K562 (cell line): ENCODE measurements around the gene ECT2L. TPM values are rescaled to one million over a fixed set of nuclear protein-coding genes. Genes with fewer than 3 reads are reported as not detected.

Experiments used
- ATAC-seq: fragments of 200-7000 bp; cut with Tn5 transposase; 3 replicates; pipeline ENCODE4 v1.9.1; 2020; ENCODE audit warnings: moderate library complexity
- BruUV-seq: library from RNA; stranded (reverse); fragments of 400-500 nt; replicated peaks from 2 replicates; lab custom pipeline; 2021; lab: Mats Ljungman, UMichigan
- CTCF ChIA-PET: fragments of 300-600 bp; formaldehyde crosslinking; extraction: SDS; loops from one replicate; lab custom pipeline; 2021; ENCODE audit warnings: low intra/inter-chr PET ratio; lab: Yijun Ruan, JAX
- POLR2A ChIA-PET: fragments of 300-600, 350-650 bp; sonication (Branson Sonifier 250); formaldehyde crosslinking; extraction: SDS; loops from one replicate; lab custom pipeline; 2021; ENCODE audit warnings: antibody characterized with exemption, inconsistent platforms; lab: Yijun Ruan, JAX
- DNase-seq, 4 experiments: peaks; one replicate each; pipeline versions ENCODE4 v3.0.0 to v3.0.0-alpha.2; 2011 to 2018; ENCODE audit warnings: low spot score in 3 of 4, mixed read lengths in 3 of 4; ENCODE audit errors: extremely low read depth in 1 of 4
- FAIRE-seq: peaks from 2 replicates; lab custom pipeline; 2011; peaks lifted over from hg19 to GRCh38; lab: Jason Lieb, UNC
- H2AFZ ChIP-seq: 2 replicates; pipeline ENCODE4 v1.6.0; 2011; ENCODE audit warnings: low read depth, low read length, control low read depth, inconsistent platforms
- H3K27ac ChIP-seq: fragments of 200-600 bp; 3 replicates; pipeline ENCODE4 v1.8.0; 2011; ENCODE audit warnings: low read depth, mild to moderate bottlenecking, control low read depth, inconsistent platforms, low read length, moderate library complexity, mixed read lengths; ENCODE audit errors: extremely low read depth
- H3K27me3 ChIP-seq, 2 experiments: fragments of 300-600 bp in 1 of 2; 2 replicates in 1 of 2; 3 replicates in 1 of 2; pipeline versions ENCODE4 v1.6.0 to v1.8.0; 2011; ENCODE audit warnings: inconsistent platforms in 2 of 2, low read length in 2 of 2, mild to moderate bottlenecking in 1 of 2, mixed read lengths in 1 of 2, moderate library complexity in 1 of 2; ENCODE audit not compliant: control insufficient read depth in 2 of 2, insufficient read depth in 2 of 2
- H3K36me3 ChIP-seq: fragments of 300-600 bp; 3 replicates; pipeline ENCODE4 v1.8.0; 2011; ENCODE audit warnings: mild to moderate bottlenecking, low read length, inconsistent platforms; ENCODE audit not compliant: control insufficient read depth, insufficient read depth
- H3K4me1 ChIP-seq, 2 experiments: fragments of 200-600 bp in 1 of 2; replicated peaks in 1 of 2; 2 replicates in 1 of 2; 3 replicates in 1 of 2; pipeline versions ENCODE4 v1.5.1 to v1.8.0; 2011; ENCODE audit warnings: inconsistent platforms in 2 of 2, low read length in 2 of 2, mild to moderate bottlenecking in 1 of 2, mixed read lengths in 1 of 2, moderate library complexity in 1 of 2; ENCODE audit not compliant: control insufficient read depth in 2 of 2, insufficient read depth in 2 of 2
- H3K4me2 ChIP-seq: 2 replicates; pipeline ENCODE4 v1.6.1; 2011; ENCODE audit warnings: low read length, control low read depth, inconsistent platforms, mixed read lengths; ENCODE audit not compliant: insufficient read depth
- H3K4me3 ChIP-seq: fragments of 200-600 bp; sonication (generic), shearing (Covaris generic); 2 replicates; pipeline ENCODE4 v1.5.1; 2016; ENCODE audit warnings: control low read depth, inconsistent platforms
- H3K79me2 ChIP-seq: fragments of 200-600 bp; 3 replicates; pipeline ENCODE4 v1.8.0; 2011; ENCODE audit warnings: low read length, inconsistent platforms; ENCODE audit not compliant: control insufficient read depth, insufficient read depth
- H3K9ac ChIP-seq, 2 experiments: 2 replicates each; pipeline versions ENCODE4 v1.6.0 to v1.6.1; 2011; ENCODE audit warnings: low read depth in 2 of 2, low read length in 2 of 2, control low read depth in 1 of 2, inconsistent platforms in 1 of 2, mild to moderate bottlenecking in 1 of 2, mixed read lengths in 1 of 2; ENCODE audit not compliant: insufficient read depth in 1 of 2
- H3K9me1 ChIP-seq: one replicate; pipeline ENCODE4 v1.6.0; 2011; ENCODE audit warnings: inconsistent platforms, mild to moderate bottlenecking, low read length, moderate library complexity; ENCODE audit not compliant: control insufficient read depth, insufficient read depth
- H3K9me3 ChIP-seq: replicated peaks from 2 replicates; pipeline ENCODE4 v1.5.1; 2011; ENCODE audit warnings: low read depth, low read length, inconsistent platforms; ENCODE audit not compliant: control insufficient read depth, insufficient read depth
- H4K20me1 ChIP-seq: replicated peaks from 2 replicates; pipeline ENCODE4 v1.6.1; 2011; ENCODE audit warnings: low read length, inconsistent platforms, mixed read lengths; ENCODE audit not compliant: control insufficient read depth, insufficient read depth
- AFF4 ChIP-seq: sonication (generic); formaldehyde crosslinking; IDR thresholded peaks from 2 replicates; pipeline ENCODE4 v1.8.0; 2023; ENCODE audit warnings: mild to moderate bottlenecking, missing genetic modification reagents
- CAMTA2 ChIP-seq: fragments of 250-450 bp; sonication (Bioruptor Pico); conservative IDR thresholded peaks from 2 replicates; pipeline ENCODE4 v1.5.1; 2022
- CREB1 ChIP-seq, 2 experiments: sonication (generic) in 1 of 2; formaldehyde crosslinking in 1 of 2; IDR thresholded peaks; 2 replicates each; pipeline versions ENCODE4 v1.6.1 to v1.8.0; 2012 to 2022; ENCODE audit warnings: inconsistent platforms in 1 of 2, mild to moderate bottlenecking in 1 of 2, missing genetic modification reagents in 1 of 2, moderate library complexity in 1 of 2
- KLF10 ChIP-seq: fragments of 250-450 bp; sonication (Bioruptor Pico); IDR thresholded peaks from 2 replicates; pipeline ENCODE4 v1.6.1; 2021; ENCODE audit warnings: matching md5 sums
- NFE2 ChIP-seq: IDR thresholded peaks from 2 replicates; pipeline ENCODE4 v1.6.1; 2014; ENCODE audit warnings: antibody characterized with exemption, low read depth
- NFYB ChIP-seq: IDR thresholded peaks from 2 replicates; pipeline ENCODE4 v1.6.1; 2011; ENCODE audit warnings: mild to moderate bottlenecking, moderate library complexity; ENCODE audit not compliant: insufficient read length; ENCODE audit errors: extremely low read depth
- TOE1 ChIP-seq, 2 experiments: fragments of 450-650 bp in 1 of 2; sonication (generic) in 1 of 2; formaldehyde crosslinking in 1 of 2; IDR thresholded peaks; 2 replicates each; pipeline versions ENCODE4 v1.7.1 to v1.8.0; 2016 to 2022; ENCODE audit warnings: borderline replicate concordance in 2 of 2, mild to moderate bottlenecking in 2 of 2, antibody characterized with exemption in 1 of 2, inconsistent platforms in 1 of 2, low read depth in 1 of 2, missing genetic modification reagents in 1 of 2, moderate library complexity in 1 of 2
- ZNF146 ChIP-seq: IDR thresholded peaks from one replicate; pipeline ENCODE4 v1.6.1; 2018; ENCODE audit warnings: missing compliant biosample characterization; ENCODE audit not compliant: unreplicated experiment
- ZNF24 ChIP-seq: fragments of 450-650 bp; IDR thresholded peaks from 2 replicates; pipeline ENCODE4 v1.6.1; 2016
- ZNF586 ChIP-seq: fragments of 450-650 bp; formaldehyde crosslinking; conservative IDR thresholded peaks from 2 replicates; pipeline ENCODE4 v1.4.0; 2020; ENCODE audit warnings: mild to moderate bottlenecking, moderate library complexity
- WGBS: fragments of 100-300 bp; shearing (Covaris generic); methylation state at CpG from one replicate; pipeline ENCODE4 v1.1.6; 2016; ENCODE audit warnings: low coverage, mixed read lengths; ENCODE audit not compliant: insufficient coverage; ENCODE audit errors: missing lambda C conversion rate; 5-methylcytosine and 5-hydroxymethylcytosine counted together
- in situ Hi-C: fragments of 300-500 bp; cut with MboI; formaldehyde crosslinking; loops from 4 replicates; pipeline ENCODE4 v1.15.0; 2018; ENCODE audit warnings: inconsistent platforms, mixed read lengths
- intact Hi-C: fragments of 100-400 bp; cut with micrococcal nuclease; formaldehyde crosslinking; loops from 2 replicates; pipeline ENCODE4 v1.14.2; 2022
- polyA plus RNA-seq, 8 experiments: library from polyadenylated mRNA; depleted of rRNA in 4 of 8; stranded (reverse) in 5 of 8; unstranded in 3 of 8; fragments of >200 nt; fragmentation: Nextera tagmentation in 2 of 8; fragmentation: Illumina TruSeq in 1 of 8; extraction: Ambion mirVana in 2 of 8; extraction: Trizol in 1 of 8; gene quantifications; 2 replicates each; pipeline versions ENCODE4 v1.2.1 to v1.2.3, GENCODE V29; 2011 to 2014; ENCODE audit warnings: inconsistent platforms in 1 of 8, missing spikeins in 1 of 8
- total RNA-seq, 7 experiments: library from RNA; depleted of rRNA in 6 of 7; stranded (reverse); fragments of >200 nt in 6 of 7; fragmentation: Illumina TruSeq in 2 of 7; extraction: Trizol in 2 of 7; gene quantifications; 2 replicates each; pipeline versions ENCODE4 v1.2.1 to v1.2.3, GENCODE V29; 2011 to 2021; ENCODE audit warnings: low replicate concordance in 1 of 7
- TF ChIP-seq, protein P1 (sequence below): IDR thresholded peaks from 2 replicates; pipeline ENCODE4 v1.6.1; 2012; ENCODE audit warnings: low read depth, low read length, improper control_type of control experiment, borderline replicate concordance
- TF ChIP-seq, protein P2 (sequence below): fragments of 250-450 bp; sonication (Bioruptor Pico); IDR thresholded peaks from 2 replicates; pipeline ENCODE4 v1.4.0; 2020; ENCODE audit warnings: mild to moderate bottlenecking, moderate library complexity

ECT2L gene
- total and polyA plus RNA-seq, 9 of the 15 experiments (the other 6 are each of a cell fraction or from before 2014, with no cell fraction given), result 0.03 to 0.04 TPM; not detected in 7

- TF ChIP-seq, protein P1, sequence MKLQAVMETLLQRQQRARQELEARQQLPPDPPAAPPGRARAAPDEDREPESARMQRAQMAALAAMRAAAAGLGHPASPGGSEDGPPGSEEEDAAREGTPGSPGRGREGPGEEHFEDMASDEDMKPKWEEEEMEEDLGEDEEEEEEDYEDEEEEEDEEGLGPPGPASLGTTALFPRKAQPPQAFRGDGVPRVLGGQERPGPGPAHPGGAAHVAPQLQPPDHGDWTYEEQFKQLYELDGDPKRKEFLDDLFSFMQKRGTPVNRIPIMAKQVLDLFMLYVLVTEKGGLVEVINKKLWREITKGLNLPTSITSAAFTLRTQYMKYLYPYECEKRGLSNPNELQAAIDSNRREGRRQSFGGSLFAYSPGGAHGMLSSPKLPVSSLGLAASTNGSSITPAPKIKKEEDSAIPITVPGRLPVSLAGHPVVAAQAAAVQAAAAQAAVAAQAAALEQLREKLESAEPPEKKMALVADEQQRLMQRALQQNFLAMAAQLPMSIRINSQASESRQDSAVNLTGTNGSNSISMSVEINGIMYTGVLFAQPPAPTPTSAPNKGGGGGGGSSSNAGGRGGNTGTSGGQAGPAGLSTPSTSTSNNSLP, result no peak
- TF ChIP-seq, all 486 proteins: peak for 2
These were observed 147.3 kb downstream of the ECT2L start (continued) for GRCh38 chr6:138943089-138943625.

DNA sequence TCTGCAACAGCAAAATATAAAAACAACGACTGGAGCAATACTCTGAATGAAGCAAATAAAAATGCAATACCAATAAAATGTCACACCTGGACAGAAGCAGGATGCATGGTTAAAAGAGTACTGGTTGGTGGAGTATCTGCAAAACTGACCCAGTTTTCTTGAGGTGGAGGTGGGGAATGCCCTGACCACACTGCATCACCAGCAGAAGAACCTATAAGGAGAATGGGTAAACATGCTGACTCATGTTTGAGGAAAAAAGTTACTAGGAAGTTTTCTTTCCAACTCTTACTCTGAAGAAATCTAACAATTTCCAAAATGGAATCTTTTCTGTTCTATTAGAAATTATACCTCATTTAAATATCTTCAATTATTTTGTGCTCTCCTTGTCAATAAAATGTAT lies 148.5 kb downstream of the ECT2L start:
- FAIRE-seq (peak; percentile 65), DNase-seq (peak in 2 of 4 experiments; percentile 30 to 41), ATAC-seq (peak; percentile 67; the same call in 2 of the 3 replicates)
- peaks cover 26% of the 10 kb centered on the region for H3K36me3 ChIP-seq
- H3K4me2 ChIP-seq, result no peak overlapping the region
- in situ Hi-C loops (no loop called here), intact Hi-C loops (no loop called here)
- no peaks in the 10 kb centered on the region for H3K27me3 ChIP-seq
- H3K4me3 ChIP-seq, result no peak overlapping the region
- no peak overlapping the region for H3K9ac ChIP-seq
- ChIA-PET CTCF (no interaction called here), POLR2A (no interaction called here)
- H4K20me1 ChIP-seq, result no peaks in the 10 kb centered on the region
- H3K79me2 ChIP-seq, result peaks cover 3% of the 10 kb centered on the region; the same call in 2 of the 3 replicates
- BruUV-seq, result no TSS peak
- no peaks in the 10 kb centered on the region for H3K9me1 ChIP-seq
- WGBS, result 83% methylated on average over 1 of the region's 1 CpG
- H3K9me3 ChIP-seq, result no peaks in the 10 kb centered on the region
- H3K4me1 ChIP-seq, result no peaks in the 10 kb centered on the region; a peak in 2 of 5 replicates
- H2AFZ ChIP-seq, result no peak overlapping the region
- no peak overlapping the region; the same call in 2 of the 3 replicates for H3K27ac ChIP-seq
- TF ChIP-seq ZNF146 (CRISPR knock-in tag) (no peak), NFYB (no peak), CAMTA2 (CRISPR knock-in tag) (no peak), NFE2 (peak; percentile 92), ZNF586 (CRISPR knock-in tag) (no peak), TOE1 (IDR thresholded peaks at IDR 0.05; ENCODE audit: borderline replicate concordance) (no peak), TOE1 (CRISPR knock-in tag; IDR thresholded peaks at IDR 0.05; ENCODE audit: borderline replicate concordance, low read depth) (no peak), KLF10 (CRISPR knock-in tag) (no peak), CREB1 (IDR thresholded peaks at IDR 0.05) (no peak), CREB1 (CRISPR knock-in tag; IDR thresholded peaks at IDR 0.05) (no peak), ZNF24 (no peak), AFF4 (CRISPR knock-in tag) (no peak)
- TF ChIP-seq, protein P2, sequence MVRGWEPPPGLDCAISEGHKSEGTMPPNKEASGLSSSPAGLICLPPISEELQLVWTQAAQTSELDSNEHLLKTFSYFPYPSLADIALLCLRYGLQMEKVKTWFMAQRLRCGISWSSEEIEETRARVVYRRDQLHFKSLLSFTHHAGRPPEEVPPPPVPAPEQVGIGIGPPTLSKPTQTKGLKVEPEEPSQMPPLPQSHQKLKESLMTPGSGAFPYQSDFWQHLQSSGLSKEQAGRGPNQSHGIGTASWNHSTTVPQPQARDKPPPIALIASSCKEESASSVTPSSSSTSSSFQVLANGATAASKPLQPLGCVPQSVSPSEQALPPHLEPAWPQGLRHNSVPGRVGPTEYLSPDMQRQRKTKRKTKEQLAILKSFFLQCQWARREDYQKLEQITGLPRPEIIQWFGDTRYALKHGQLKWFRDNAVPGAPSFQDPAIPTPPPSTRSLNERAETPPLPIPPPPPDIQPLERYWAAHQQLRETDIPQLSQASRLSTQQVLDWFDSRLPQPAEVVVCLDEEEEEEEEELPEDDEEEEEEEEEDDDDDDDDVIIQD (CRISPR knock-in tag), result no peak
